GM12878 (cell line): ENCODE data around the gene NAA11.

Source experiments
- POLR2AphosphoS5 ChIP-seq: IDR thresholded peaks from 2 replicates; pipeline ENCODE4 v1.6.1; 2011; ENCODE audit warnings: mild to moderate bottlenecking, low read length, inconsistent platforms
- SMARCA5 ChIP-seq: fragments of 450-650 bp; IDR thresholded peaks from 2 replicates; pipeline ENCODE4 v1.6.1; 2017; ENCODE audit warnings: mild to moderate bottlenecking
- TF ChIP-seq, protein P1 (sequence below): IDR thresholded peaks from 2 replicates; pipeline ENCODE4 v1.6.1; 2012; ENCODE audit warnings: low read length, inconsistent platforms
- TF ChIP-seq, protein P2 (sequence below), 3 experiments: IDR thresholded peaks in 2 of 3; conservative IDR thresholded peaks in 1 of 3; 2 replicates each; pipeline ENCODE4 v1.5.1; 2011; ENCODE audit warnings: low read depth in 3 of 3, low read length in 3 of 3, mild to moderate bottlenecking in 3 of 3, control low read depth in 2 of 3, moderate library complexity in 2 of 3, inconsistent platforms in 1 of 3, mixed read lengths in 1 of 3; ENCODE audit not compliant: control insufficient read depth in 2 of 3, insufficient read depth in 1 of 3; ENCODE audit errors: extremely low read depth in 1 of 3
- TF ChIP-seq, protein P3 (sequence below): IDR thresholded peaks from 2 replicates; pipeline ENCODE4 v1.6.1; 2012; ENCODE audit warnings: low read depth, low read length, improper control_type of control experiment

DNA sequence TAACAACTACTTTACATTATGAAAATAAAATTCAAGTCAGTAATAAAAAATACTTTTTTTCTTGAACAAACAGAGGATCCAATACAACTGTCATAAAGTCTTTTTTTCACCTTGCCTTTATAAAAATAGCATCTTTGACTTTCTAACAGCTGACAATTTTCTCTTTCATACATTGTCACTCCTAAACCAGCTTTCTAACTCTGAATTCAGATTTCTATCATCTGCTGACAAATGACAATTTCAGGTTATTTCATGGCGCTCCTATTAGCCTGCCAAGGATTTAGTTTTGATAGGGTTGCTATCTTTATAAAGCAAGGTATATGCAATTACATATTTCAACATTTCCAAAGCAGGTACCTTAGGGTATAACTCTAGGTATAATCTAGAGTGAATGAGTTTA is 14.6 kb downstream of the NAA11 start:
- TF ChIP-seq, protein P1, sequence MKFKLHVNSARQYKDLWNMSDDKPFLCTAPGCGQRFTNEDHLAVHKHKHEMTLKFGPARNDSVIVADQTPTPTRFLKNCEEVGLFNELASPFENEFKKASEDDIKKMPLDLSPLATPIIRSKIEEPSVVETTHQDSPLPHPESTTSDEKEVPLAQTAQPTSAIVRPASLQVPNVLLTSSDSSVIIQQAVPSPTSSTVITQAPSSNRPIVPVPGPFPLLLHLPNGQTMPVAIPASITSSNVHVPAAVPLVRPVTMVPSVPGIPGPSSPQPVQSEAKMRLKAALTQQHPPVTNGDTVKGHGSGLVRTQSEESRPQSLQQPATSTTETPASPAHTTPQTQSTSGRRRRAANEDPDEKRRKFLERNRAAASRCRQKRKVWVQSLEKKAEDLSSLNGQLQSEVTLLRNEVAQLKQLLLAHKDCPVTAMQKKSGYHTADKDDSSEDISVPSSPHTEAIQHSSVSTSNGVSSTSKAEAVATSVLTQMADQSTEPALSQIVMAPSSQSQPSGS, result no peak
- TF ChIP-seq, protein P2, sequence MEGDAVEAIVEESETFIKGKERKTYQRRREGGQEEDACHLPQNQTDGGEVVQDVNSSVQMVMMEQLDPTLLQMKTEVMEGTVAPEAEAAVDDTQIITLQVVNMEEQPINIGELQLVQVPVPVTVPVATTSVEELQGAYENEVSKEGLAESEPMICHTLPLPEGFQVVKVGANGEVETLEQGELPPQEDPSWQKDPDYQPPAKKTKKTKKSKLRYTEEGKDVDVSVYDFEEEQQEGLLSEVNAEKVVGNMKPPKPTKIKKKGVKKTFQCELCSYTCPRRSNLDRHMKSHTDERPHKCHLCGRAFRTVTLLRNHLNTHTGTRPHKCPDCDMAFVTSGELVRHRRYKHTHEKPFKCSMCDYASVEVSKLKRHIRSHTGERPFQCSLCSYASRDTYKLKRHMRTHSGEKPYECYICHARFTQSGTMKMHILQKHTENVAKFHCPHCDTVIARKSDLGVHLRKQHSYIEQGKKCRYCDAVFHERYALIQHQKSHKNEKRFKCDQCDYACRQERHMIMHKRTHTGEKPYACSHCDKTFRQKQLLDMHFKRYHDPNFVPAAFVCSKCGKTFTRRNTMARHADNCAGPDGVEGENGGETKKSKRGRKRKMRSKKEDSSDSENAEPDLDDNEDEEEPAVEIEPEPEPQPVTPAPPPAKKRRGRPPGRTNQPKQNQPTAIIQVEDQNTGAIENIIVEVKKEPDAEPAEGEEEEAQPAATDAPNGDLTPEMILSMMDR (IDR thresholded peaks at IDR 0.05 in 2 of 3, conservative IDR thresholded peaks at IDR 0.05 in 1 of 3; ENCODE audit: control insufficient read depth in 2 of 3, extremely low read depth in 1 of 3, insufficient read depth in 1 of 3, low read depth in 3 of 3, low read length in 3 of 3), result no peak
- TF ChIP-seq POLR2AphosphoS5 (no peak), SMARCA5 (no peak)
- TF ChIP-seq, protein P3, sequence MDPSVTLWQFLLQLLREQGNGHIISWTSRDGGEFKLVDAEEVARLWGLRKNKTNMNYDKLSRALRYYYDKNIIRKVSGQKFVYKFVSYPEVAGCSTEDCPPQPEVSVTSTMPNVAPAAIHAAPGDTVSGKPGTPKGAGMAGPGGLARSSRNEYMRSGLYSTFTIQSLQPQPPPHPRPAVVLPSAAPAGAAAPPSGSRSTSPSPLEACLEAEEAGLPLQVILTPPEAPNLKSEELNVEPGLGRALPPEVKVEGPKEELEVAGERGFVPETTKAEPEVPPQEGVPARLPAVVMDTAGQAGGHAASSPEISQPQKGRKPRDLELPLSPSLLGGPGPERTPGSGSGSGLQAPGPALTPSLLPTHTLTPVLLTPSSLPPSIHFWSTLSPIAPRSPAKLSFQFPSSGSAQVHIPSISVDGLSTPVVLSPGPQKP, result no peak
